ENCODE measurements around the gene IDUA. TPM values are rescaled to one million over a fixed set of nuclear protein-coding genes. Genes with fewer than 3 reads are reported as not detected.
"Not testable (repeated sequence)": the region's sequence is repeated elsewhere in the genome, so short reads cannot be mapped to it uniquely, and the experiment has no call there.

IDUA gene
- total RNA-seq, 1 donor from 2014 or later = 38.9 TPM

GRCh38 chr4:999240-999863 lies 12.5 kb downstream of the IDUA start:
- intact Hi-C loops (cut with micrococcal nuclease) = not testable (repeated sequence)

- intact Hi-C loops (cut with micrococcal nuclease) = no loop called here
Observed at GRCh38 chr4:999882-1000425, 13.1 kb downstream of the IDUA start.

DNA sequence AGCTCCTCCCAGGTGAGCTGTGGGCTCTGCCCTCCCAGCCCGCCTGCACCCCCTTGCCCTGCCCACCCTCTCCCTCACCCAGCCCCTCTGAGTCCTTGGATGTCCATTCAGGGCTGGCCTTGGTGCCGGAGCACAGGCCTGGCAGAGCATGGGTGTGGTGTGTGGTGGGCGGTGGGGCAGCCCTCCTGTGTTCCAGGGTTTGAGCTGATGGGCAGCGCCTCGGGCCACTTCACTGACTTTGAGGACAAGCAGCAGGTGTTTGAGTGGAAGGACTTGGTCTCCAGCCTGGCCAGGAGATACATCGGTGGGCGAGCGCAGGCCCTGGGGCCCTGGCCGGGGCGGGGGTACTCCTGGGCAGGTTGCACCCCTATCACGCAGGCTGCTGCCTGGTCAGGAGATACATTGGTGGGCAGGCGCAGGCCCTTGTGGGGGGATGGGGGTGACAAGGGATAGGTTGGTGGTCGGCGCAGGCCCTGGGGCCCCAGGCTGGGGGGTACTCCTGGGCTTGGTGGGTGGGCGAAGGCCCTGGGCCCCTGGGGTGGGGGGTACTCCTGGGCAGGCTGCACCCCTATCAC lies 13.9 kb downstream of the IDUA start:
- intact Hi-C loops (cut with micrococcal nuclease) = no loop called here

DNA sequence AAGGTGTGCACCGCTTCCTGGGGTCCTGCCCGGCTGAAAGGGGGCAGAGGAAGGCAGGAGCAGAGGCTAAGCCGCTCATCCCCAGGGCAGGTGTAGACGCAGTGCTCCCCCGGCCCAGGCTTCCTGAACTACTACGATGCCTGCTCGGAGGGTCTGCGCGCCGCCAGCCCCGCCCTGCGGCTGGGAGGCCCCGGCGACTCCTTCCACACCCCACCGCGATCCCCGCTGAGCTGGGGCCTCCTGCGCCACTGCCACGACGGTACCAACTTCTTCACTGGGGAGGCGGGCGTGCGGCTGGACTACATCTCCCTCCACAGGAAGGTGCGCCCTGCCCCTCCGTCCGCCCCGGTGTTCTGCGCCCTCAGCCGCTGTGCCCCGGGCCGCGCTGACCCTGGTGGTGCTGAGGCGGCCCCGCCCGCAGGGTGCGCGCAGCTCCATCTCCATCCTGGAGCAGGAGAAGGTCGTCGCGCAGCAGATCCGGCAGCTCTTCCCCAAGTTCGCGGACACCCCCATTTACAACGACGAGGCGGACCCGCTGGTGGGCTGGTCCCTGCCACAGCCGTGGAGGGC lies 14.8 kb downstream of the IDUA start:
- intact Hi-C loops (cut with micrococcal nuclease) = no loop called here

DNA sequence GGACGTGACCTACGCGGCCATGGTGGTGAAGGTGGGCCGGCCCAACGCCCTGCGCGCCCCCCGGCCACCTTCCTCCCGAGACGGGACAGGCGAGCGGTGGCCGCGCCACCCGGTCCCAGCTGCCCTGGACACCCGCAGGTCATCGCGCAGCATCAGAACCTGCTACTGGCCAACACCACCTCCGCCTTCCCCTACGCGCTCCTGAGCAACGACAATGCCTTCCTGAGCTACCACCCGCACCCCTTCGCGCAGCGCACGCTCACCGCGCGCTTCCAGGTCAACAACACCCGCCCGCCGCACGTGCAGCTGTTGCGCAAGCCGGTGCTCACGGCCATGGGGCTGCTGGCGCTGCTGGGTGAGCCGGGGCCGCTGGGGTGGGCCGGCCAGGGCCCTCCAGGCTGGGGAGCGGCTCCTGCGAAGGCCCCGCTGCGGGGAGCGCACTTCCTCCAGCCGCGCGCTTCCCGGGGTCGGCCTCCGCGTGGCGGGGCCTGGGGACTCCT lies 15.3 kb downstream of the IDUA start:
- intact Hi-C loops (cut with micrococcal nuclease) = no loop called here

DNA sequence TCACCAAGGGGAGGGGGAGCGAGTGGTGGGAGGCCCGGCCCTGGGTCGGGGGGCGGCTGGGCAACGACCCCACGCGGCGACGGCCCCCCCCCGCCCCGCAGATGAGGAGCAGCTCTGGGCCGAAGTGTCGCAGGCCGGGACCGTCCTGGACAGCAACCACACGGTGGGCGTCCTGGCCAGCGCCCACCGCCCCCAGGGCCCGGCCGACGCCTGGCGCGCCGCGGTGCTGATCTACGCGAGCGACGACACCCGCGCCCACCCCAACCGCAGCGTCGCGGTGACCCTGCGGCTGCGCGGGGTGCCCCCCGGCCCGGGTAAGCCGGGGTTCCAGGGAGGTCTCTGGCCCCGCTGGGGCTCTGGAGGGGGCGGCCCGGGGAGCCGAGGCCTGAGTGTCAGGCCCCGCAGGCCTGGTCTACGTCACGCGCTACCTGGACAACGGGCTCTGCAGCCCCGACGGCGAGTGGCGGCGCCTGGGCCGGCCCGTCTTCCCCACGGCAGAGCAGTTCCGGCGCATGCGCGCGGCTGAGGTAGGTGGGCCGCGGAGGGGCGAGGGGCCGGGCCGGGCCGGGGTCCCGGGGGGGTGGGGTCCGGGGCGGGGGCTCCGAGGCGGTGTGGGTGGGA lies 15.9 kb downstream of the IDUA start:
- intact Hi-C loops (cut with micrococcal nuclease) = no loop called here

GRCh38 chr4:1003271-1004070 lies 16.6 kb downstream of the IDUA start:
- intact Hi-C loops (cut with micrococcal nuclease) = no loop called here

GRCh38 chr4:1004071-1004418 lies 17.2 kb downstream of the IDUA start:
- intact Hi-C loops (cut with micrococcal nuclease) = no loop called here

GRCh38 chr4:1004557-1005485 lies 18.0 kb downstream of the IDUA start:
- intact Hi-C loops (cut with micrococcal nuclease) = loop anchor here (5.0 kb wide), 1 partner anchor 242 kb away; the partner anchor contains the start of gene CTBP1

DNA sequence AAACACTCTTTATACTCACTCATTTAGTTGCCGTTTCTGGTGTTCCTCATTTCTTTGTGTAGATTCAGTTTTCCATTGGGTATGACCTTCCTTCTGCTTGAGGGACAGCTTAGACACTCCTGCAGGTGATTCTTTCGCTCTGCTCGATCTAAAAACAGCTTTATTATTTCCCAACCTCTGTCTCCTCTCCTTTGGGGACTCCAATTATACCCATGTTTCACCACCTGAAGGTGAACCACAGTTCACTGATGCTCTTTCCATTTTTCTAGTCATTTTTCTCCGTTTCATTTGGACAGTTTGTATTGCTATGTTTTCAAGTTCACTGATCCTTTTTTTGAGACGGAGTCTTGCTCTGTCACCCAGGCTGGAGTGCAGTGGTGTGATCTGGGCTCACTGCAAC lies 20.0 kb downstream of the IDUA start:
- intact Hi-C loops (cut with micrococcal nuclease) = loop anchor here (5.0 kb wide), 1 partner anchor 240 kb away; the partner anchor contains the start of gene CTBP1

DNA sequence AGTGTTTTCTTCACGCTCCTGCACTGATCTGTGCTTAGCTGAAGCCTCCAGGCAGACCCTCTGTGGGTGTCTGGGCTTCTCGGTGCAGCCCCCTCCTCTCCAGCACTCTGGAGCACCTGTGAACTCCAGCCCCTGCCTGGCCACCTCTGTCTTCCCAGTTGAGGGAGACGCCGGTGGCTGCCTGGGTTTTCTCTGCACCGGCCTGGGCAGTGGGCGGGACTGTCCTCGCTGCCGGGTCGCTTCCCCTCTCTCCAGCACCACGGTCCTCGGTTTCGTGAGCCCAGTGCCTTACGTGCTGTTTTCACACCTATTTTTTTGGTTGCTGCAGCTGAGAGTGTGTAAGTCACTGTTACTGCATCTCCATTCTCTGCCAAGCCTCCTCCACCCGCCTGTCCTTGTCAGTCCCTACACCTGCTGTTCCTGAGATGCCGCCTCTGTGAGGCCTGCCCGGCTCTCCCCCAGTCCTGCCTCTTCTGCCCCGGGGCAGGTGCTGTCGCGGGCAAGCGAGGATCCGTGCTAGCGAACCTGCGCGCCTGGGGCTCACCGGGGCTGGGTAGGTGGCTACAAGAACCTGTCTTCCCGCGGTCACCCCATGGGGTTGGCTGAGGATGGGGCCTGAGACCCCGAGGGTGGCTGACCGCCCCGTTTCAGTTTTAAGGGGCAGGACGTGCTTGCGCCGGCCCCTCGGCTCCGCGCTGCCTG lies 22.1 kb downstream of the IDUA start:
- intact Hi-C loops (cut with micrococcal nuclease) = loop anchor here (1.0 to 5.0 kb wide), 3 partner anchors 238 to 304 kb away; partner anchors contain the start of genes CTBP1 and PCGF3

- intact Hi-C loops (cut with micrococcal nuclease) = loop anchor here (1.0 to 5.0 kb wide), 15 partner anchors 24 to 998 kb away; partner anchors contain the start of genes CTBP1, DGKQ, FAM53A and GAK
Observed at GRCh38 chr4:1009542-1010394, 22.9 kb downstream of the IDUA start.

GRCh38 chr4:1010395-1011021 lies 23.7 kb downstream of the IDUA start:
- intact Hi-C loops (cut with micrococcal nuclease) = loop anchor here (1.0 to 5.0 kb wide), 14 partner anchors 25 to 997 kb away; partner anchors contain the start of genes DGKQ, FAM53A, GAK and MAEA

- intact Hi-C loops (cut with micrococcal nuclease) = loop anchor here (1.0 to 5.0 kb wide), 8 partner anchors 191 to 996 kb away; partner anchors contain the start of genes FAM53A, MAEA, NELFA and NSD2
Observed at GRCh38 chr4:1011022-1011665, 24.3 kb downstream of the IDUA start, which contains the start of gene FGFRL1. Gene FGFRL1 (plus strand): TSS chr4:1011626. CDS start chr4:1012486, 860 bp downstream.

DNA sequence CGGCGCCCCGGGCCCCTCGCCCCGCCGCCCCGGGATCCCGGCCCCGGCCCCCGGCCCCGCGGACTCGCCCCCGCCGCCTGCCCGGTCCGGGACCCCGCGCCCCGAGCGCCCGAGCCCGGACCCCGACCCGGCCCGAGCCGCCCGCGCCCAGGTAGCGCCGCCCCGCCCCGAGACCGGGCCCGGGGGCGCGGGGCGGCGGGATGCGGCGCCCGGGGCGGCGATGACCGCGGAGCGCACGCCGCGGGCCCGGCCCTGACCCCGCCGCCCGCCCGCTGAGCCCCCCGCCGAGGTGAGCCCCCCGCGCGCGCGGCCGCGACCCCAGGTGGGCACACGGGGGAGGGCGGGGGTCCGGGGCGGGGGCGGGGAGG lies 24.8 kb downstream of the IDUA start:
- intact Hi-C loops (cut with micrococcal nuclease) = loop anchor here (1.0 to 5.0 kb wide), 8 partner anchors 191 to 996 kb away; partner anchors contain the start of genes FAM53A, MAEA, NELFA and NSD2

GRCh38 chr4:1012034-1012739 lies 25.3 kb downstream of the IDUA start:
- intact Hi-C loops (cut with micrococcal nuclease) = loop anchor here (5.0 kb wide), 2 partner anchors 255 to 995 kb away; partner anchors contain the start of gene NELFA
